OCI-LY1 (cell line): ENCODE measurements around the gene TTC17.
A peak's percentile ranks its signal among the peaks of the same experiment; 100 is the strongest.

Source experiments
- H2AFZ ChIP-seq: fragments of 200-600 bp; sonication (generic), shearing (Covaris generic); 2 replicates; pipeline ENCODE4 v1.6.0; 2014; ENCODE audit warnings: antibody characterized with exemption, mild to moderate bottlenecking, low read length
- H3F3A ChIP-seq: fragments of 200-600 bp; sonication (generic), shearing (Covaris generic); 2 replicates; pipeline ENCODE4 v1.6.0; 2014; ENCODE audit warnings: mild to moderate bottlenecking, antibody characterized with exemption, low read length, moderate library complexity; ENCODE audit not compliant: insufficient read depth
- H3K27ac ChIP-seq: fragments of 200-600 bp; sonication (generic); 2 replicates; pipeline ENCODE4 v1.5.1; 2014; ENCODE audit warnings: low read length, mixed run types, mild to moderate bottlenecking, low read depth; ENCODE audit not compliant: poor library complexity, severe bottlenecking
- H3K27me3 ChIP-seq: fragments of 200-600 bp; sonication (generic); 2 replicates; pipeline ENCODE4 v1.6.0; 2014; ENCODE audit warnings: antibody characterized with exemption, mild to moderate bottlenecking, low read length, moderate library complexity; ENCODE audit not compliant: insufficient read depth
- H3K36me3 ChIP-seq: fragments of 200-600 bp; sonication (generic); 2 replicates; pipeline ENCODE4 v1.6.1; 2014; ENCODE audit warnings: mild to moderate bottlenecking, antibody characterized with exemption, low read length, moderate library complexity, mixed read lengths; ENCODE audit not compliant: insufficient read depth
- H3K4me1 ChIP-seq: fragments of 200-600 bp; sonication (generic); 2 replicates; pipeline ENCODE4 v1.5.1; 2014; ENCODE audit warnings: mild to moderate bottlenecking, low read length, moderate library complexity; ENCODE audit not compliant: insufficient read depth, severe bottlenecking
- H3K4me2 ChIP-seq: fragments of 200-600 bp; sonication (generic), shearing (Covaris generic); 2 replicates; pipeline ENCODE4 v1.6.1; 2014; ENCODE audit warnings: low read length
- H3K4me3 ChIP-seq: fragments of 200-600 bp; sonication (generic); 2 replicates; pipeline ENCODE4 v1.5.1; 2014; ENCODE audit warnings: low read length, low read depth, mild to moderate bottlenecking, mixed read lengths; ENCODE audit not compliant: poor library complexity, severe bottlenecking
- H3K79me2 ChIP-seq: fragments of 200-600 bp; shearing (Covaris generic); 2 replicates; pipeline ENCODE4 v1.6.1; 2016; ENCODE audit warnings: mixed run types, low read length, mixed read lengths; ENCODE audit not compliant: insufficient read depth
- H3K9ac ChIP-seq: fragments of 200-600 bp; sonication (generic), shearing (Covaris generic); 2 replicates; pipeline ENCODE4 v1.6.1; 2014; ENCODE audit warnings: mild to moderate bottlenecking, low read length, mixed read lengths
- H3K9me2 ChIP-seq: fragments of 200-600 bp; sonication (generic), shearing (Covaris generic); 2 replicates; pipeline ENCODE4 v1.6.1; 2014; ENCODE audit warnings: low read depth, mild to moderate bottlenecking, low read length, mixed read lengths
- H3K9me3 ChIP-seq: fragments of 200-600 bp; shearing (Covaris generic); 2 replicates; pipeline ENCODE4 v1.6.1; 2014; ENCODE audit warnings: low read length, mixed read lengths
- H4K20me1 ChIP-seq: fragments of 200-600 bp; sonication (generic), shearing (Covaris generic); 2 replicates; pipeline ENCODE4 v1.6.0; 2016; ENCODE audit warnings: mild to moderate bottlenecking, low read length; ENCODE audit not compliant: insufficient read depth
- CTCF ChIP-seq: fragments of 200-600 bp; sonication (generic), shearing (Covaris generic); IDR thresholded peaks from 2 replicates; pipeline ENCODE4 v1.5.1; 2017; ENCODE audit warnings: mild to moderate bottlenecking, antibody characterized with exemption, low read length, moderate library complexity, mixed read lengths
- EZH2 ChIP-seq: fragments of 200-600 bp; sonication (generic), shearing (Covaris generic); IDR thresholded peaks from 2 replicates; pipeline ENCODE4 v1.8.0; 2017; ENCODE audit warnings: borderline replicate concordance, mixed run types, mild to moderate bottlenecking, antibody characterized with exemption, low read length, moderate library complexity, mixed read lengths

TTC17 gene

GRCh38 chr11:43504316-43504950 is 145.7 kb downstream of the TTC17 start:
- Histone ChIP-seq H3K27ac (no peak overlapping the region), H3K27me3 (no peaks in the 10 kb centered on the region), H3K4me3 (no peak overlapping the region), H3K9me3 (no peaks in the 10 kb centered on the region), H3F3A (no peaks in the 10 kb centered on the region), H3K9me2 (no peaks in the 10 kb centered on the region), H3K9ac (no peak overlapping the region), H2AFZ (no peak overlapping the region), H4K20me1 (no peaks in the 10 kb centered on the region), H3K79me2 (no peaks in the 10 kb centered on the region), H3K4me2 (no peak overlapping the region), H3K36me3 (no peaks in the 10 kb centered on the region), H3K4me1 (no peaks in the 10 kb centered on the region)
- peak; percentile 8; the same call in 1 of the 2 replicates for TF ChIP-seq CTCF
- TF ChIP-seq EZH2 = no peak

GRCh38 chr11:43505171-43505570 is 146.5 kb downstream of the TTC17 start:
- Histone ChIP-seq H3K27me3 (no peaks in the 10 kb centered on the region), H3K4me2 (no peak overlapping the region), H3K79me2 (no peaks in the 10 kb centered on the region)

GRCh38 chr11:43507171-43507570 is 148.5 kb downstream of the TTC17 start:
- H3K79me2 ChIP-seq = no peaks in the 10 kb centered on the region
- no peaks in the 10 kb centered on the region for H3F3A ChIP-seq
- H3K36me3 ChIP-seq = no peaks in the 10 kb centered on the region
- H3K27ac ChIP-seq = no peak overlapping the region
- no peaks in the 10 kb centered on the region for H3K9me2 ChIP-seq
- H3K9me3 ChIP-seq = no peaks in the 10 kb centered on the region
- H3K9ac ChIP-seq = no peak overlapping the region
- H2AFZ ChIP-seq = no peak overlapping the region
- H3K27me3 ChIP-seq = no peaks in the 10 kb centered on the region
- no peaks in the 10 kb centered on the region for H4K20me1 ChIP-seq
- no peak overlapping the region for H3K4me2 ChIP-seq
- TF ChIP-seq EZH2 (no peak), CTCF (no peak)
- H3K4me1 ChIP-seq = no peaks in the 10 kb centered on the region
- H3K4me3 ChIP-seq = no peak overlapping the region

More at GRCh38 chr11:43505171-43505570, 146.5 kb downstream of the TTC17 start:
- no peaks in the 10 kb centered on the region for H3K9me2 ChIP-seq
- no peak for TF ChIP-seq CTCF
- TF ChIP-seq EZH2 = no peak
- H3K4me3 ChIP-seq = no peak overlapping the region
- no peaks in the 10 kb centered on the region for H3F3A ChIP-seq
- H4K20me1 ChIP-seq = no peaks in the 10 kb centered on the region
- H3K9ac ChIP-seq = no peak overlapping the region
- H3K9me3 ChIP-seq = no peaks in the 10 kb centered on the region
- H3K36me3 ChIP-seq = no peaks in the 10 kb centered on the region
- no peak overlapping the region for H3K27ac ChIP-seq
- H3K4me1 ChIP-seq = no peaks in the 10 kb centered on the region
- no peak overlapping the region for H2AFZ ChIP-seq
